K562 (cell line): ENCODE data around the gene ANK2. TPM values are rescaled to one million over a fixed set of nuclear protein-coding genes. Genes with fewer than 3 reads are reported as not detected.

Source experiments
- EWSR1 ChIP-seq: fragments of 450-650 bp; IDR thresholded peaks from 2 replicates; pipeline ENCODE4 v1.6.1; 2018; ENCODE audit warnings: borderline replicate concordance, mild to moderate bottlenecking, low read depth, moderate library complexity; ENCODE audit not compliant: partially characterized antibody
- FUS ChIP-seq: fragments of 200-400 bp; formaldehyde crosslinking; optimal IDR thresholded peaks from 2 replicates; pipeline ENCODE3; 2017; ENCODE audit warnings: low read depth, low read length
- HDAC3 ChIP-seq: fragments of 450-650 bp; IDR thresholded peaks from 2 replicates; pipeline ENCODE4 v1.6.1; 2018; ENCODE audit warnings: borderline replicate concordance, mild to moderate bottlenecking, moderate library complexity; ENCODE audit not compliant: partially characterized antibody
- NFXL1 ChIP-seq: fragments of 450-650 bp; formaldehyde crosslinking; IDR thresholded peaks from 2 replicates; pipeline ENCODE4 v1.4.0; 2021; ENCODE audit warnings: mild to moderate bottlenecking
- RFX5 ChIP-seq: IDR thresholded peaks from 2 replicates; pipeline ENCODE4 v1.6.1; 2011; ENCODE audit warnings: low read depth, mild to moderate bottlenecking, improper control_type of control experiment, low read length
- RUNX1 ChIP-seq: sonication (generic); IDR thresholded peaks from 2 replicates; pipeline ENCODE4 v1.6.1; 2016; ENCODE audit warnings: antibody characterized with exemption, low read depth
- SMARCB1 ChIP-seq: IDR thresholded peaks from 2 replicates; pipeline ENCODE4 v1.6.1; 2011; ENCODE audit warnings: improper control_type of control experiment, low read depth; ENCODE audit not compliant: insufficient read length
- ZNF174 ChIP-seq: fragments of 250-450 bp; sonication (Bioruptor Pico); IDR thresholded peaks from 2 replicates; pipeline ENCODE4 v1.4.0; 2020; ENCODE audit warnings: mild to moderate bottlenecking
- ZNF311 ChIP-seq: fragments of 250-450 bp; sonication (Bioruptor Pico); IDR thresholded peaks from 2 replicates; pipeline ENCODE4 v1.4.0; 2020; ENCODE audit warnings: mild to moderate bottlenecking, moderate library complexity
- ZSCAN29 ChIP-seq: fragments of 450-650 bp; IDR thresholded peaks from 2 replicates; pipeline ENCODE4 v1.6.1; 2017
- polyA plus RNA-seq, 8 experiments: library from polyadenylated mRNA; depleted of rRNA in 4 of 8; stranded (reverse) in 5 of 8; unstranded in 3 of 8; fragments of >200 nt; fragmentation: Nextera tagmentation in 2 of 8; fragmentation: Illumina TruSeq in 1 of 8; extraction: Ambion mirVana in 2 of 8; extraction: Trizol in 1 of 8; gene quantifications; 2 replicates each; pipeline versions ENCODE4 v1.2.1 to v1.2.3, GENCODE V29; 2011 to 2014; ENCODE audit warnings: inconsistent platforms in 1 of 8, missing spikeins in 1 of 8
- total RNA-seq, 7 experiments: library from RNA; depleted of rRNA in 6 of 7; stranded (reverse); fragments of >200 nt in 6 of 7; fragmentation: Illumina TruSeq in 2 of 7; extraction: Trizol in 2 of 7; gene quantifications; 2 replicates each; pipeline versions ENCODE4 v1.2.1 to v1.2.3, GENCODE V29; 2011 to 2021; ENCODE audit warnings: low replicate concordance in 1 of 7
- TF ChIP-seq, protein P1 (sequence below): IDR thresholded peaks from 2 replicates; pipeline ENCODE4 v1.6.1; 2012; ENCODE audit warnings: low read depth, low read length, improper control_type of control experiment, borderline replicate concordance
- TF ChIP-seq, protein P2 (sequence below): fragments of 150-350 bp; IDR thresholded peaks from 2 replicates; pipeline ENCODE4 v1.6.1; 2014; ENCODE audit warnings: low read depth, mild to moderate bottlenecking, low read length, borderline replicate concordance
- TF ChIP-seq, protein P3 (sequence below): fragments of 450-650 bp; formaldehyde crosslinking; IDR thresholded peaks from 2 replicates; pipeline ENCODE4 v1.4.0; 2020; ENCODE audit warnings: mild to moderate bottlenecking, moderate library complexity

ANK2 gene
- total and polyA plus RNA-seq, 9 of the 15 experiments (the other 6 are each of a cell fraction or from before 2014, with no cell fraction given) = 0.07 to 0.24 TPM; not detected in 7

DNA sequence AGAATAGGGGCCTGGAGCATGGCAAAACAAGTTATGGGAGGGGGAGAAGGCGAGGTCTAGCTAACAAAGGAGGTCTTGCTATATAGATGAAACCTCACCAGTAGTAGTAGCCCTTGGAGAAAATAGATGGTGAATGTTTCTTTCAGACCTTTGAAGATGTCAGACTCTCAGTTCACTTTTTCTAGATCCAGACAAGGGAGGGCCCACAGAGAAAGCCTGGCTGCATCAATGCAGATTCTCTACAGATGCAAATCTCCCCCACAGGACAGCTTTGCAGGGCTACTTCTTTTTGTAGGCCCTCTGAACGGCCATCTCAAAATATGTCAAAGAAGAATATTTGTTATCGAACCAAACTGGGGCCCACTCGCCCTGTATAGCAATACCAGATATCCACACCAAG is 159.7 kb downstream of the ANK2 start (continued):
- TF ChIP-seq, protein P1, sequence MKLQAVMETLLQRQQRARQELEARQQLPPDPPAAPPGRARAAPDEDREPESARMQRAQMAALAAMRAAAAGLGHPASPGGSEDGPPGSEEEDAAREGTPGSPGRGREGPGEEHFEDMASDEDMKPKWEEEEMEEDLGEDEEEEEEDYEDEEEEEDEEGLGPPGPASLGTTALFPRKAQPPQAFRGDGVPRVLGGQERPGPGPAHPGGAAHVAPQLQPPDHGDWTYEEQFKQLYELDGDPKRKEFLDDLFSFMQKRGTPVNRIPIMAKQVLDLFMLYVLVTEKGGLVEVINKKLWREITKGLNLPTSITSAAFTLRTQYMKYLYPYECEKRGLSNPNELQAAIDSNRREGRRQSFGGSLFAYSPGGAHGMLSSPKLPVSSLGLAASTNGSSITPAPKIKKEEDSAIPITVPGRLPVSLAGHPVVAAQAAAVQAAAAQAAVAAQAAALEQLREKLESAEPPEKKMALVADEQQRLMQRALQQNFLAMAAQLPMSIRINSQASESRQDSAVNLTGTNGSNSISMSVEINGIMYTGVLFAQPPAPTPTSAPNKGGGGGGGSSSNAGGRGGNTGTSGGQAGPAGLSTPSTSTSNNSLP = no peak
- TF ChIP-seq ZNF174 (CRISPR knock-in tag) (no peak), ZSCAN29 (no peak), EWSR1 (no peak), NFXL1 (CRISPR knock-in tag) (no peak), HDAC3 (no peak), SMARCB1 (no peak), RUNX1 (no peak), RFX5 (no peak), FUS (no peak), ZNF311 (CRISPR knock-in tag) (no peak)
- TF ChIP-seq, protein P2, sequence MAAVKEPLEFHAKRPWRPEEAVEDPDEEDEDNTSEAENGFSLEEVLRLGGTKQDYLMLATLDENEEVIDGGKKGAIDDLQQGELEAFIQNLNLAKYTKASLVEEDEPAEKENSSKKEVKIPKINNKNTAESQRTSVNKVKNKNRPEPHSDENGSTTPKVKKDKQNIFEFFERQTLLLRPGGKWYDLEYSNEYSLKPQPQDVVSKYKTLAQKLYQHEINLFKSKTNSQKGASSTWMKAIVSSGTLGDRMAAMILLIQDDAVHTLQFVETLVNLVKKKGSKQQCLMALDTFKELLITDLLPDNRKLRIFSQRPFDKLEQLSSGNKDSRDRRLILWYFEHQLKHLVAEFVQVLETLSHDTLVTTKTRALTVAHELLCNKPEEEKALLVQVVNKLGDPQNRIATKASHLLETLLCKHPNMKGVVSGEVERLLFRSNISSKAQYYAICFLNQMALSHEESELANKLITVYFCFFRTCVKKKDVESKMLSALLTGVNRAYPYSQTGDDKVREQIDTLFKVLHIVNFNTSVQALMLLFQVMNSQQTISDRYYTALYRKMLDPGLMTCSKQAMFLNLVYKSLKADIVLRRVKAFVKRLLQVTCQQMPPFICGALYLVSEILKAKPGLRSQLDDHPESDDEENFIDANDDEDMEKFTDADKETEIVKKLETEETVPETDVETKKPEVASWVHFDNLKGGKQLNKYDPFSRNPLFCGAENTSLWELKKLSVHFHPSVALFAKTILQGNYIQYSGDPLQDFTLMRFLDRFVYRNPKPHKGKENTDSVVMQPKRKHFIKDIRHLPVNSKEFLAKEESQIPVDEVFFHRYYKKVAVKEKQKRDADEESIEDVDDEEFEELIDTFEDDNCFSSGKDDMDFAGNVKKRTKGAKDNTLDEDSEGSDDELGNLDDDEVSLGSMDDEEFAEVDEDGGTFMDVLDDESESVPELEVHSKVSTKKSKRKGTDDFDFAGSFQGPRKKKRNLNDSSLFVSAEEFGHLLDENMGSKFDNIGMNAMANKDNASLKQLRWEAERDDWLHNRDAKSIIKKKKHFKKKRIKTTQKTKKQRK = no peak
- TF ChIP-seq, protein P3, sequence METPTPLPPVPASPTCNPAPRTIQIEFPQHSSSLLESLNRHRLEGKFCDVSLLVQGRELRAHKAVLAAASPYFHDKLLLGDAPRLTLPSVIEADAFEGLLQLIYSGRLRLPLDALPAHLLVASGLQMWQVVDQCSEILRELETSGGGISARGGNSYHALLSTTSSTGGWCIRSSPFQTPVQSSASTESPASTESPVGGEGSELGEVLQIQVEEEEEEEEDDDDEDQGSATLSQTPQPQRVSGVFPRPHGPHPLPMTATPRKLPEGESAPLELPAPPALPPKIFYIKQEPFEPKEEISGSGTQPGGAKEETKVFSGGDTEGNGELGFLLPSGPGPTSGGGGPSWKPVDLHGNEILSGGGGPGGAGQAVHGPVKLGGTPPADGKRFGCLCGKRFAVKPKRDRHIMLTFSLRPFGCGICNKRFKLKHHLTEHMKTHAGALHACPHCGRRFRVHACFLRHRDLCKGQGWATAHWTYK (CRISPR knock-in tag) = no peak
- TF ChIP-seq, all 486 proteins: peak for 0
